ENCODE measurements around the gene COL5A1. TPM values are rescaled to one million over a fixed set of nuclear protein-coding genes. Genes with fewer than 3 reads are reported as not detected.

Gene COL5A1
- total RNA-seq, 5 donors from 2014 or later (not counting 1 experiment from before 2014, with no cell fraction given), result 0.18 to 2.3 (median 1.7) TPM

DNA sequence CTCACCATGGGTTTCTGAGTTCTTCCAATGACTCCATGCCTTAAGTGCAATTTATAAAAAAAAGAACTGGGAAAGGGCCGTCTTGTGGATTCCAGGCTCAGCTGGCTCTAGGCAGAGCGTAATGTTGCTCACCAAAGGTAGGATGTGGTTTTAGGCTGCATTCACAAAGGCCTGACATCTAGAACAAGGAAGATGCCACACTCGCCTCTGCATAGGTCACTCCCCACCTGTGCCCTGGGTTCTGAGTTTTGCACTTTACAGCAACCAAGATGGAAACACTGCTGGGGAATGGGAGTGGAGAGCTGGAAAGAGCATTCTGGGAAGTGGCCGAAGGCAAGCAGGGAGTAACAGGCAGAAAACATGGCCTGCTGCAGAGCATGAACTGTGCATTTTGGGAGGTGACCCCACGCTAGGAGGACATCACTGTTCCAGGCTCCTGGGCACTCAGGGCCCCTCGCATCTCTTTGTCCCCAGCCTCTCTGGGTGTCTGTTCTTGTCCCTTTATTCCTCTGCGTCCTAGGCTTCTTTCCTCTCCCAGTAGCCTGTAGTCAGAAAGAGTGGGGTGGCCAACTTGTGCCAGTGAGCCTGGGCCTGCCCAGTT is 251.3 kb downstream of the COL5A1 start:
- DNase-seq (no peak), ATAC-seq (replicated peaks in 1 of 4) (no peak)
- Mint-ChIP-seq H3K9me3 (peaks cover 0 to 5% (median 0%) of the 10 kb centered on the region in 3 donors), H3K27ac (no peak overlapping the region), H3K27me3 (peaks cover 10 to 43% of the 10 kb centered on the region in 2 donors), H3K4me3 (no peak overlapping the region), H3K36me3 (no peaks in the 10 kb centered on the region), H3K4me1 (no peaks in the 10 kb centered on the region)
- Histone ChIP-seq H3K4me3 (ENCODE audit: control insufficient read depth in 1 of 2, extremely low read depth in 1 of 2, low read length in 1 of 2) (no peak overlapping the region), H3K36me3 (ENCODE audit: control insufficient read depth in 2 of 2, extremely low read depth in 1 of 2, insufficient read depth in 1 of 2, low read length in 1 of 2) (no peaks in the 10 kb centered on the region), H3K9me3 (no peaks in the 10 kb centered on the region), H3K27me3 (replicated peaks in 1 of 2; ENCODE audit: control insufficient read depth in 2 of 2, extremely low read depth in 1 of 2, insufficient read depth in 2 of 2, low read length in 1 of 2) (peaks cover 0 to 46% of the 10 kb centered on the region in 2 experiments), H3K4me1 (ENCODE audit: control insufficient read depth in 1 of 2, extremely low read depth in 1 of 2, insufficient read depth in 2 of 2, low read length in 2 of 2) (peaks cover 0 to under 1% of the 10 kb centered on the region in 2 experiments), H3K27ac (ENCODE audit: low read length) (no peak overlapping the region)
- ChIA-PET POLR2A (no interaction called here), CTCF (no interaction called here)
- 65% methylated on average over 5 of the region's 7 CpGs for WGBS (ENCODE audit: insufficient coverage)

Other genes starting within 250 kb of the COL5A1 start
- gene FCN2, start 239.0 kb downstream of the COL5A1 start, total RNA-seq, result not detected

Data from T-cell (primary cell).